ENCODE measurements around the gene KIF19.

DNA sequence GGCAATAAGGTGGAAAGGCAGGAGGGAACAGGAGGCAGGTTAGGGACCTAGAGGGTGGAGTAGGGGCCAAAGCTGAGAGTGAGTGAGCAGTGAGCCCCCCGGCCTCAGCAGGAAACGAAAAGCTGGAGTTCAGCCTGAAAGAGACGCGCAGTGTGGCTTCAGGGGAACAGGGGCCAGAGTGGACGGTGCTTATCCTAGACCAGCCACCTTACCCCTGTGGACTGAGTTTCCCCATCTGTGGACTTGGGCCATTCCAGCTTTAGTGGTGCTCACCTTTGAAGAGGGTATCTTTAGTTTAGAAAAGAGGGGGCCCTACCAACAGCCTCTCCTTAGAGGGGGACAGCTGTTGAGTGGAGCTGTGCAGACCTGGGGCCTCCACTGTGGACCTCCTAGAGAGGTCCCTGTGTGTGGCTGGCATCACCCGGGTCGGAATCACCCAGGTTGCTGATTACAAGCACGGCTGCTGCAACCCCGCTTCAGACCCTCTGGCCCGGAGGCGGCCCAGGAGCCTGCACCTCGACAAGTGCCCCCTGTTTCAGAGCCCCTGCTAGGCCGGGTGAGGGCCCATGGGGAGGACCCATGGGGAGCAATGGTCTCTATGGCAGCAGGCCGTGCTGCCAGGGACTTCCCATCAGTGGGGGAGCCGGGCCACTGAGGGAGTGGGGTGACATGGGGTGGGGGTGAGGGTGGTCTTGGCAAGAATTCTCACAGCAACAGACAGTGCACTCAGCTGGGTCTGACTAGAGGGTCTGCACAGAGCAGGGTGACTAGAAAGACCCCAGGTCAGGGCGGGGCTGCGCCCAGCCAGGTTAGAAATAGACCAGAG is 43.9 kb downstream of the KIF19 start:
- TF ChIP-seq, protein P1, sequence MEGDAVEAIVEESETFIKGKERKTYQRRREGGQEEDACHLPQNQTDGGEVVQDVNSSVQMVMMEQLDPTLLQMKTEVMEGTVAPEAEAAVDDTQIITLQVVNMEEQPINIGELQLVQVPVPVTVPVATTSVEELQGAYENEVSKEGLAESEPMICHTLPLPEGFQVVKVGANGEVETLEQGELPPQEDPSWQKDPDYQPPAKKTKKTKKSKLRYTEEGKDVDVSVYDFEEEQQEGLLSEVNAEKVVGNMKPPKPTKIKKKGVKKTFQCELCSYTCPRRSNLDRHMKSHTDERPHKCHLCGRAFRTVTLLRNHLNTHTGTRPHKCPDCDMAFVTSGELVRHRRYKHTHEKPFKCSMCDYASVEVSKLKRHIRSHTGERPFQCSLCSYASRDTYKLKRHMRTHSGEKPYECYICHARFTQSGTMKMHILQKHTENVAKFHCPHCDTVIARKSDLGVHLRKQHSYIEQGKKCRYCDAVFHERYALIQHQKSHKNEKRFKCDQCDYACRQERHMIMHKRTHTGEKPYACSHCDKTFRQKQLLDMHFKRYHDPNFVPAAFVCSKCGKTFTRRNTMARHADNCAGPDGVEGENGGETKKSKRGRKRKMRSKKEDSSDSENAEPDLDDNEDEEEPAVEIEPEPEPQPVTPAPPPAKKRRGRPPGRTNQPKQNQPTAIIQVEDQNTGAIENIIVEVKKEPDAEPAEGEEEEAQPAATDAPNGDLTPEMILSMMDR (IDR thresholded peaks at IDR 0.05; ENCODE audit: insufficient read depth, low read length, poor library complexity, severe bottlenecking): no peak
- no peak for TF ChIP-seq EZH2phosphoT487 (conservative IDR thresholded peaks at IDR 0.05; ENCODE audit: low read length)
